HepG2 (cell line): ENCODE measurements around the gene IFI27. TPM values are rescaled to one million over a fixed set of nuclear protein-coding genes. Genes with fewer than 3 reads are reported as not detected.

Experiments
- ARHGAP35 ChIP-seq: sonication (generic); formaldehyde crosslinking; IDR thresholded peaks from 2 replicates; pipeline ENCODE4 v1.9.0; 2022; ENCODE audit warnings: mild to moderate bottlenecking, inconsistent platforms, moderate library complexity, missing genetic modification reagents, borderline replicate concordance
- CHD4 ChIP-seq: fragments of 200-600 bp; sonication (generic); IDR thresholded peaks from 2 replicates; pipeline ENCODE4 v1.7.0; 2017; ENCODE audit warnings: mild to moderate bottlenecking, low read length, borderline replicate concordance
- DR1 ChIP-seq: sonication (generic); formaldehyde crosslinking; IDR thresholded peaks from 2 replicates; pipeline ENCODE4 v1.8.0; 2021; ENCODE audit warnings: mild to moderate bottlenecking, missing genetic modification reagents, inconsistent platforms
- FOXA3 ChIP-seq: IDR thresholded peaks from 2 replicates; pipeline ENCODE4 v1.6.1; 2016; ENCODE audit warnings: missing genetic modification reagents, missing compliant biosample characterization
- HOXD1 ChIP-seq: sonication (generic); formaldehyde crosslinking; IDR thresholded peaks from 2 replicates; pipeline ENCODE4 v1.5.0; 2020; ENCODE audit warnings: missing genetic modification reagents
- NFIC ChIP-seq: IDR thresholded peaks from 2 replicates; pipeline ENCODE4 v1.6.1; 2012; ENCODE audit warnings: mild to moderate bottlenecking, low read length, inconsistent platforms
- NFKB2 ChIP-seq: sonication (generic); formaldehyde crosslinking; IDR thresholded peaks from 2 replicates; pipeline ENCODE4 v1.4.0; 2020; ENCODE audit warnings: missing genetic modification reagents, borderline replicate concordance
- RAD51 ChIP-seq: fragments of 450-650 bp; IDR thresholded peaks from 2 replicates; pipeline ENCODE4 v1.6.1; 2016; ENCODE audit warnings: borderline replicate concordance
- WIZ ChIP-seq: sonication (generic); formaldehyde crosslinking; IDR thresholded peaks from 2 replicates; pipeline ENCODE4 v1.5.1; 2020; ENCODE audit warnings: mild to moderate bottlenecking, missing genetic modification reagents
- YEATS2 ChIP-seq: sonication (generic); formaldehyde crosslinking; IDR thresholded peaks from 2 replicates; pipeline ENCODE4 v1.4.0; 2020; ENCODE audit warnings: missing genetic modification reagents, borderline replicate concordance
- ZNF17 ChIP-seq: sonication (generic); formaldehyde crosslinking; IDR thresholded peaks from 2 replicates; pipeline ENCODE4 v1.5.0; 2020; ENCODE audit warnings: mild to moderate bottlenecking, missing genetic modification reagents
- ZNF205 ChIP-seq: IDR thresholded peaks from 2 replicates; pipeline ENCODE4 v1.6.1; 2018; ENCODE audit warnings: missing biosample characterization, missing genetic modification reagents
- ZNF234 ChIP-seq: sonication (generic); formaldehyde crosslinking; conservative IDR thresholded peaks from 2 replicates; pipeline ENCODE4 v1.5.1; 2020; ENCODE audit warnings: mild to moderate bottlenecking, missing genetic modification reagents
- ZNF558 ChIP-seq: sonication (generic); formaldehyde crosslinking; IDR thresholded peaks from 2 replicates; pipeline ENCODE4 v1.9.0; 2022; ENCODE audit warnings: mild to moderate bottlenecking, missing genetic modification reagents, borderline replicate concordance
- ZNF616 ChIP-seq: sonication (generic); formaldehyde crosslinking; IDR thresholded peaks from 2 replicates; pipeline ENCODE4 v1.5.0; 2020; ENCODE audit warnings: low read depth, mild to moderate bottlenecking, missing genetic modification reagents
- ZNF773 ChIP-seq: sonication (generic); formaldehyde crosslinking; IDR thresholded peaks from 2 replicates; pipeline ENCODE4 v1.4.0; 2020; ENCODE audit warnings: missing genetic modification reagents, borderline replicate concordance
- ZNF777 ChIP-seq: sonication (generic); formaldehyde crosslinking; IDR thresholded peaks from 2 replicates; pipeline ENCODE4 v1.4.0; 2020; ENCODE audit warnings: missing genetic modification reagents
- ZNF781 ChIP-seq: sonication (generic); formaldehyde crosslinking; IDR thresholded peaks from 2 replicates; pipeline ENCODE4 v1.5.1; 2020; ENCODE audit warnings: borderline replicate concordance, mild to moderate bottlenecking, missing genetic modification reagents; ENCODE audit errors: not compliant biosample characterization
- ZNF839 ChIP-seq: sonication (generic); formaldehyde crosslinking; IDR thresholded peaks from 2 replicates; pipeline ENCODE4 v1.4.0; 2020; ENCODE audit warnings: missing genetic modification reagents, mild to moderate bottlenecking, borderline replicate concordance
- polyA plus RNA-seq, 8 experiments: library from polyadenylated mRNA; depleted of rRNA in 3 of 8; stranded (reverse) in 7 of 8; unstranded in 1 of 8; fragments of >200 nt; fragmentation: Illumina TruSeq in 4 of 8; extraction: Trizol in 4 of 8; gene quantifications; 2 replicates each; pipeline versions ENCODE4 v1.2.1 to v1.2.3, GENCODE V29; 2011 to 2016; ENCODE audit warnings: low read depth in 4 of 8, missing spikeins in 1 of 8, mixed read lengths in 1 of 8; ENCODE audit not compliant: insufficient read depth in 1 of 8
- total RNA-seq, 5 experiments: library from RNA; depleted of rRNA; stranded (reverse); fragments of >200 nt; fragmentation: Illumina TruSeq; extraction: Trizol; gene quantifications; 2 replicates each; pipeline ENCODE4 v1.2.3, GENCODE V29; 2016; ENCODE audit warnings: low read depth in 1 of 5
- TF ChIP-seq, protein P1 (sequence below): sonication (generic); formaldehyde crosslinking; IDR thresholded peaks from 2 replicates; pipeline ENCODE4 v1.4.0; 2020; ENCODE audit warnings: missing genetic modification reagents, borderline replicate concordance
- TF ChIP-seq, protein P2 (sequence below): sonication (generic); formaldehyde crosslinking; IDR thresholded peaks from 2 replicates; pipeline ENCODE4 v1.5.1; 2020; ENCODE audit warnings: missing genetic modification reagents, mild to moderate bottlenecking, borderline replicate concordance
- TF ChIP-seq, protein P3 (sequence below): sonication (generic); formaldehyde crosslinking; IDR thresholded peaks from 2 replicates; pipeline ENCODE4 v1.9.0; 2022; ENCODE audit warnings: low read depth, missing genetic modification reagents

Gene IFI27
- total and polyA plus RNA-seq, 2 of the 13 experiments (the other 11 are each of a cell fraction or from before 2014, with no cell fraction given), result 1.2 to 1.7 TPM

- TF ChIP-seq YEATS2 (CRISPR knock-in tag), result peak; percentile 76; the same call in 1 of the 2 replicates
- peak; percentile 76 for TF ChIP-seq ZNF777 (CRISPR knock-in tag)
- no peak for TF ChIP-seq RAD51
- TF ChIP-seq ZNF781 (CRISPR knock-in tag), result peak; percentile 86
- no peak for TF ChIP-seq ZNF616 (CRISPR knock-in tag)
- TF ChIP-seq, protein P1, sequence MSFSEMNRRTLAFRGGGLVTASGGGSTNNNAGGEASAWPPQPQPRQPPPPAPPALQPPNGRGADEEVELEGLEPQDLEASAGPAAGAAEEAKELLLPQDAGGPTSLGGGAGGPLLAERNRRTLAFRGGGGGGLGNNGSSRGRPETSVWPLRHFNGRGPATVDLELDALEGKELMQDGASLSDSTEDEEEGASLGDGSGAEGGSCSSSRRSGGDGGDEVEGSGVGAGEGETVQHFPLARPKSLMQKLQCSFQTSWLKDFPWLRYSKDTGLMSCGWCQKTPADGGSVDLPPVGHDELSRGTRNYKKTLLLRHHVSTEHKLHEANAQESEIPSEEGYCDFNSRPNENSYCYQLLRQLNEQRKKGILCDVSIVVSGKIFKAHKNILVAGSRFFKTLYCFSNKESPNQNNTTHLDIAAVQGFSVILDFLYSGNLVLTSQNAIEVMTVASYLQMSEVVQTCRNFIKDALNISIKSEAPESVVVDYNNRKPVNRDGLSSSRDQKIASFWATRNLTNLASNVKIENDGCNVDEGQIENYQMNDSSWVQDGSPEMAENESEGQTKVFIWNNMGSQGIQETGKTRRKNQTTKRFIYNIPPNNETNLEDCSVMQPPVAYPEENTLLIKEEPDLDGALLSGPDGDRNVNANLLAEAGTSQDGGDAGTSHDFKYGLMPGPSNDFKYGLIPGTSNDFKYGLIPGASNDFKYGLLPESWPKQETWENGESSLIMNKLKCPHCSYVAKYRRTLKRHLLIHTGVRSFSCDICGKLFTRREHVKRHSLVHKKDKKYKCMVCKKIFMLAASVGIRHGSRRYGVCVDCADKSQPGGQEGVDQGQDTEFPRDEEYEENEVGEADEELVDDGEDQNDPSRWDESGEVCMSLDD (CRISPR knock-in tag), result peak; percentile 20
- 0 out of 2 replicates have a peak, but pooled peaks have one; percentile 66 for TF ChIP-seq ZNF234
- no peak for TF ChIP-seq FOXA3 (CRISPR knock-in tag)
- 0 out of 2 replicates have a peak, but pooled peaks have one; percentile 13 for TF ChIP-seq ZNF773 (CRISPR knock-in tag)
- no peak for TF ChIP-seq ZNF839 (CRISPR knock-in tag)
- no peak for TF ChIP-seq CHD4
- no peak for TF ChIP-seq NFIC
- TF ChIP-seq, protein P2, sequence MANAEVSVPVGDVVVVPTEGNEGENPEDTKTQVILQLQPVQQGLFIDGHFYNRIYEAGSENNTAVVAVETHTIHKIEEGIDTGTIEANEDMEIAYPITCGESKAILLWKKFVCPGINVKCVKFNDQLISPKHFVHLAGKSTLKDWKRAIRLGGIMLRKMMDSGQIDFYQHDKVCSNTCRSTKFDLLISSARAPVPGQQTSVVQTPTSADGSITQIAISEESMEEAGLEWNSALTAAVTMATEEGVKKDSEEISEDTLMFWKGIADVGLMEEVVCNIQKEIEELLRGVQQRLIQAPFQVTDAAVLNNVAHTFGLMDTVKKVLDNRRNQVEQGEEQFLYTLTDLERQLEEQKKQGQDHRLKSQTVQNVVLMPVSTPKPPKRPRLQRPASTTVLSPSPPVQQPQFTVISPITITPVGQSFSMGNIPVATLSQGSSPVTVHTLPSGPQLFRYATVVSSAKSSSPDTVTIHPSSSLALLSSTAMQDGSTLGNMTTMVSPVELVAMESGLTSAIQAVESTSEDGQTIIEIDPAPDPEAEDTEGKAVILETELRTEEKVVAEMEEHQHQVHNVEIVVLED (CRISPR knock-in tag), result peak; percentile 95
- peak; percentile 55; the same call in 1 of the 2 replicates for TF ChIP-seq DR1 (CRISPR knock-in tag)
- TF ChIP-seq NFKB2 (CRISPR knock-in tag), result peak; percentile 71; the same call in 1 of the 2 replicates
- no peak for TF ChIP-seq HOXD1 (CRISPR knock-in tag)
- no peak for TF ChIP-seq ARHGAP35
- TF ChIP-seq WIZ, result no peak
- TF ChIP-seq ZNF17 (CRISPR knock-in tag), result 0 out of 2 replicates have a peak, but pooled peaks have one; percentile 60
- TF ChIP-seq ZNF205 (CRISPR knock-in tag), result no peak
- TF ChIP-seq, protein P3, sequence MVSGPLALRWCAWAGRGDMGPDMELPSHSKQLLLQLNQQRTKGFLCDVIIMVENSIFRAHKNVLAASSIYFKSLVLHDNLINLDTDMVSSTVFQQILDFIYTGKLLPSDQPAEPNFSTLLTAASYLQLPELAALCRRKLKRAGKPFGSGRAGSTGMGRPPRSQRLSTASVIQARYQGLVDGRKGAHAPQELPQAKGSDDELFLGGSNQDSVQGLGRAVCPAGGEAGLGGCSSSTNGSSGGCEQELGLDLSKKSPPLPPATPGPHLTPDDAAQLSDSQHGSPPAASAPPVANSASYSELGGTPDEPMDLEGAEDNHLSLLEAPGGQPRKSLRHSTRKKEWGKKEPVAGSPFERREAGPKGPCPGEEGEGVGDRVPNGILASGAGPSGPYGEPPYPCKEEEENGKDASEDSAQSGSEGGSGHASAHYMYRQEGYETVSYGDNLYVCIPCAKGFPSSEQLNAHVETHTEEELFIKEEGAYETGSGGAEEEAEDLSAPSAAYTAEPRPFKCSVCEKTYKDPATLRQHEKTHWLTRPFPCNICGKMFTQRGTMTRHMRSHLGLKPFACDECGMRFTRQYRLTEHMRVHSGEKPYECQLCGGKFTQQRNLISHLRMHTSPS (CRISPR knock-in tag), result peak; percentile 50; the same call in 1 of the 2 replicates
- 0 out of 2 replicates have a peak, but pooled peaks have one; percentile 74 for TF ChIP-seq ZNF558 (CRISPR knock-in tag)
These were observed 29.7 kb upstream of the IFI27 start, which contains the start of the genes DDX24 and IFI27L1 (continued) for GRCh38 chr14:94080621-94081385.
